WTC11 (cell line): ENCODE measurements around the gene PARD6A. TPM values are rescaled to one million over a fixed set of nuclear protein-coding genes. Genes with fewer than 3 reads are reported as not detected.

Source experiments
- ATAC-seq: fragments of 200-7000 bp; cut with Tn5 transposase; 2 replicates; pipeline ENCODE4 v1.10.0; 2021; ENCODE audit warnings: mild to moderate bottlenecking, moderate library complexity
- CTCF ChIA-PET: fragments of 300-600 bp; sonication (Branson Sonifier 250); formaldehyde crosslinking; loops from one replicate; lab custom pipeline; 2021; ENCODE audit warnings: antibody characterized with exemption; lab: Charles Lee
- POLR2A ChIA-PET: fragments of 350-600 bp; sonication (Branson Sonifier 250); formaldehyde crosslinking; loops from one replicate; lab custom pipeline; 2021; ENCODE audit warnings: antibody characterized with exemption; lab: Charles Lee
- DNase-seq: peaks from one replicate; pipeline ENCODE4 v3.0.0; 2021; ENCODE audit warnings: low spot score
- H3K27ac Mint-ChIP-seq: 2 replicates; pipeline ENCODE4 v1.8.0; 2021; ENCODE audit warnings: mixed read lengths
- H3K27me3 Mint-ChIP-seq: 2 replicates; pipeline ENCODE4 v1.8.0; 2021; ENCODE audit warnings: low read depth, mild to moderate bottlenecking, moderate library complexity, mixed read lengths
- H3K36me3 Mint-ChIP-seq: 2 replicates; pipeline ENCODE4 v1.8.0; 2021; ENCODE audit warnings: mixed read lengths
- H3K4me1 Mint-ChIP-seq: 2 replicates; pipeline ENCODE4 v1.8.0; 2022; ENCODE audit warnings: mixed read lengths
- H3K4me3 Mint-ChIP-seq: 2 replicates; pipeline ENCODE4 v1.8.0; 2021; ENCODE audit warnings: mild to moderate bottlenecking, moderate library complexity, mixed read lengths
- H3K9me3 Mint-ChIP-seq: 2 replicates; pipeline ENCODE4 v1.8.0; 2021; ENCODE audit warnings: mixed read lengths
- CBFB ChIP-seq: sonication (generic); formaldehyde crosslinking; IDR thresholded peaks from 2 replicates; pipeline ENCODE4 v1.8.1; 2022; ENCODE audit warnings: mild to moderate bottlenecking, low read depth, missing genetic modification reagents
- ESRRA ChIP-seq: sonication (generic); formaldehyde crosslinking; IDR thresholded peaks from 2 replicates; pipeline ENCODE4 v1.8.1; 2022; ENCODE audit warnings: mild to moderate bottlenecking, missing genetic modification reagents, borderline replicate concordance
- GABPB1 ChIP-seq: sonication (generic); formaldehyde crosslinking; IDR thresholded peaks from 2 replicates; pipeline ENCODE4 v1.8.1; 2023; ENCODE audit warnings: mild to moderate bottlenecking, missing genetic modification reagents
- JAZF1 ChIP-seq: fragments of 250-450 bp; sonication (Bioruptor Pico); IDR thresholded peaks from 2 replicates; pipeline ENCODE4 v1.9.0; 2021; ENCODE audit warnings: moderate library complexity, mild to moderate bottlenecking, inconsistent platforms
- MYBL2 ChIP-seq: sonication (generic); formaldehyde crosslinking; IDR thresholded peaks from 2 replicates; pipeline ENCODE4 v1.8.1; 2023; ENCODE audit warnings: mild to moderate bottlenecking, moderate library complexity, missing genetic modification reagents
- NR3C1 ChIP-seq: sonication (generic); formaldehyde crosslinking; conservative IDR thresholded peaks from 2 replicates; pipeline ENCODE4 v1.8.1; 2023; ENCODE audit warnings: low read depth, mild to moderate bottlenecking, missing genetic modification reagents
- TCF7 ChIP-seq: sonication (generic); formaldehyde crosslinking; IDR thresholded peaks from 2 replicates; pipeline ENCODE4 v1.8.0; 2022; ENCODE audit warnings: mild to moderate bottlenecking, low read depth, missing genetic modification reagents, moderate library complexity
- ZNF671 ChIP-seq: fragments of 250-450 bp; sonication (Bioruptor Pico); IDR thresholded peaks from 2 replicates; pipeline ENCODE4 v1.8.0; 2021; ENCODE audit warnings: mild to moderate bottlenecking
- total RNA-seq: library from RNA; stranded (reverse); gene quantifications from 3 replicates; pipeline ENCODE4 v1.2.3, GENCODE V29; 2021
- TF ChIP-seq, protein P1 (sequence below): fragments of 250-450 bp; sonication (Bioruptor Pico); IDR thresholded peaks from 2 replicates; pipeline ENCODE4 v1.9.0; 2021; ENCODE audit warnings: mild to moderate bottlenecking
- TF ChIP-seq, protein P2 (sequence below): sonication (generic); formaldehyde crosslinking; IDR thresholded peaks from 2 replicates; pipeline ENCODE4 v1.8.1; 2023; ENCODE audit warnings: mild to moderate bottlenecking, missing genetic modification reagents, borderline replicate concordance
- TF ChIP-seq, protein P3 (sequence below): sonication (generic); formaldehyde crosslinking; IDR thresholded peaks from 2 replicates; pipeline ENCODE4 v1.8.1; 2022; ENCODE audit warnings: low read depth, mild to moderate bottlenecking, moderate library complexity, missing genetic modification reagents, borderline replicate concordance
- TF ChIP-seq, protein P4 (sequence below): sonication (generic); formaldehyde crosslinking; IDR thresholded peaks from 2 replicates; pipeline ENCODE4 v1.8.0; 2023; ENCODE audit warnings: mild to moderate bottlenecking, missing genetic modification reagents
- TF ChIP-seq, protein P5 (sequence below): sonication (generic); formaldehyde crosslinking; IDR thresholded peaks from 2 replicates; pipeline ENCODE4 v1.8.1; 2023; ENCODE audit warnings: mild to moderate bottlenecking, missing genetic modification reagents, moderate library complexity
- TF ChIP-seq, protein P6 (sequence below): sonication (generic); formaldehyde crosslinking; IDR thresholded peaks from 2 replicates; pipeline ENCODE4 v1.8.1; 2023; ENCODE audit warnings: mild to moderate bottlenecking, missing genetic modification reagents
- TF ChIP-seq, protein P7 (sequence below): sonication (generic); formaldehyde crosslinking; IDR thresholded peaks from 2 replicates; pipeline ENCODE4 v1.8.0; 2022; ENCODE audit warnings: mild to moderate bottlenecking, missing genetic modification reagents

Gene PARD6A
- total RNA-seq, 1 experiment from 2014 or later = 17.1 TPM

DNA sequence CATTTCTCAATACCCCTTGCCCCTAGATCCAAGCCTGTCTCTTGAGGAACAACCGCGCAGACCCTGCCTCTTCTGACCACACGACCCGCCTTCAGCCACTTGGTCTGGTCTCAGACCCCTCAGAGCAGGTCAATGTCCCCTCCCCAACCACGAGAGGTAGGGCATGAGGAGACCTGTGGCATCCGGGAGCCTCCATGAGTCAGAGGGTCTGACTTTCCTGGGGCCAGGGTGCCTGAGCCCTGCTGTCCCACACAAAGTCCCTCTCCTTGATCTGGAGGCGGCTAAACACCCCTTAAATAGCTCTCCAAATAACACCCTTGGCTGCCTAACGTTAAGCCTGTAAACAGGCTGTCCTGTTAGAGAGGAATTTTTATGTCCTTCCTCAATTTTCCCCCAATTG, 10.7 kb upstream of the PARD6A start (continued):
- TF ChIP-seq, protein P1, sequence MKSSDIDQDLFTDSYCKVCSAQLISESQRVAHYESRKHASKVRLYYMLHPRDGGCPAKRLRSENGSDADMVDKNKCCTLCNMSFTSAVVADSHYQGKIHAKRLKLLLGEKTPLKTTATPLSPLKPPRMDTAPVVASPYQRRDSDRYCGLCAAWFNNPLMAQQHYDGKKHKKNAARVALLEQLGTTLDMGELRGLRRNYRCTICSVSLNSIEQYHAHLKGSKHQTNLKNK (CRISPR knock-in tag) = no peak
- no peak for TF ChIP-seq JAZF1 (CRISPR knock-in tag)

DNA sequence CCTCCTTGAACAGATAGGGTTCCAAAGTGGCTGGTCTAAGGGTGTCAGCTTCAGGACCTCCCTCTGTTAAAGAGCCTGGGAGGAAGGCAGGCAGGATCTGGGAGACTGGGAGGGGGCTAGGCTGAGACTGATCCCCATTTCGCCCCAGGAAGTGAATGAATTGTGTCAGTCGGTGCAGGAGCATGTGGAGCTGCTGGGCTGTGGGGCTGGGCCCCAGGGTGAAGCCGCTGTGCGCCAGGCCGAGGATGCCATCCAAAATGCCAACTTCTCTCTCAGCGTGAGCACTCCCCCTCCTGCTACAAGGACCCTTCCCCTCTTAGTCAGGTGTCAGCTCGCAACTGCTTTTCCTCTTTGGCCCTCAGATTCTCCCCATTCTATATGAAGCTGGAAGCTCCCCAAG, 9.7 kb upstream of the PARD6A start:
- CTCF ChIA-PET = interaction anchor here (2.2 to 6.8 kb wide), 5 partner anchors 12 to 137 kb away, joined by 5 to 60 read pairs (median 13); no protein-coding TSS in a partner anchor
- Mint-ChIP-seq H3K4me1 (peaks cover 12% of the 10 kb centered on the region), H3K27me3 (peaks cover 90% of the 10 kb centered on the region), H3K27ac (no peak overlapping the region), H3K4me3 (no peak overlapping the region), H3K9me3 (no peaks in the 10 kb centered on the region), H3K36me3 (peaks cover 4% of the 10 kb centered on the region; the same call in 1 of the 2 replicates)
- DNase-seq (no peak), ATAC-seq (no peak)
- TF ChIP-seq CBFB (CRISPR knock-in tag) (no peak), NR3C1 (no peak), ZNF671 (CRISPR knock-in tag) (no peak)
- TF ChIP-seq, protein P2, sequence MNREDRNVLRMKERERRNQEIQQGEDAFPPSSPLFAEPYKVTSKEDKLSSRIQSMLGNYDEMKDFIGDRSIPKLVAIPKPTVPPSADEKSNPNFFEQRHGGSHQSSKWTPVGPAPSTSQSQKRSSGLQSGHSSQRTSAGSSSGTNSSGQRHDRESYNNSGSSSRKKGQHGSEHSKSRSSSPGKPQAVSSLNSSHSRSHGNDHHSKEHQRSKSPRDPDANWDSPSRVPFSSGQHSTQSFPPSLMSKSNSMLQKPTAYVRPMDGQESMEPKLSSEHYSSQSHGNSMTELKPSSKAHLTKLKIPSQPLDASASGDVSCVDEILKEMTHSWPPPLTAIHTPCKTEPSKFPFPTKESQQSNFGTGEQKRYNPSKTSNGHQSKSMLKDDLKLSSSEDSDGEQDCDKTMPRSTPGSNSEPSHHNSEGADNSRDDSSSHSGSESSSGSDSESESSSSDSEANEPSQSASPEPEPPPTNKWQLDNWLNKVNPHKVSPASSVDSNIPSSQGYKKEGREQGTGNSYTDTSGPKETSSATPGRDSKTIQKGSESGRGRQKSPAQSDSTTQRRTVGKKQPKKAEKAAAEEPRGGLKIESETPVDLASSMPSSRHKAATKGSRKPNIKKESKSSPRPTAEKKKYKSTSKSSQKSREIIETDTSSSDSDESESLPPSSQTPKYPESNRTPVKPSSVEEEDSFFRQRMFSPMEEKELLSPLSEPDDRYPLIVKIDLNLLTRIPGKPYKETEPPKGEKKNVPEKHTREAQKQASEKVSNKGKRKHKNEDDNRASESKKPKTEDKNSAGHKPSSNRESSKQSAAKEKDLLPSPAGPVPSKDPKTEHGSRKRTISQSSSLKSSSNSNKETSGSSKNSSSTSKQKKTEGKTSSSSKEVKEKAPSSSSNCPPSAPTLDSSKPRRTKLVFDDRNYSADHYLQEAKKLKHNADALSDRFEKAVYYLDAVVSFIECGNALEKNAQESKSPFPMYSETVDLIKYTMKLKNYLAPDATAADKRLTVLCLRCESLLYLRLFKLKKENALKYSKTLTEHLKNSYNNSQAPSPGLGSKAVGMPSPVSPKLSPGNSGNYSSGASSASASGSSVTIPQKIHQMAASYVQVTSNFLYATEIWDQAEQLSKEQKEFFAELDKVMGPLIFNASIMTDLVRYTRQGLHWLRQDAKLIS (CRISPR knock-in tag) = no peak
- TF ChIP-seq, protein P3, sequence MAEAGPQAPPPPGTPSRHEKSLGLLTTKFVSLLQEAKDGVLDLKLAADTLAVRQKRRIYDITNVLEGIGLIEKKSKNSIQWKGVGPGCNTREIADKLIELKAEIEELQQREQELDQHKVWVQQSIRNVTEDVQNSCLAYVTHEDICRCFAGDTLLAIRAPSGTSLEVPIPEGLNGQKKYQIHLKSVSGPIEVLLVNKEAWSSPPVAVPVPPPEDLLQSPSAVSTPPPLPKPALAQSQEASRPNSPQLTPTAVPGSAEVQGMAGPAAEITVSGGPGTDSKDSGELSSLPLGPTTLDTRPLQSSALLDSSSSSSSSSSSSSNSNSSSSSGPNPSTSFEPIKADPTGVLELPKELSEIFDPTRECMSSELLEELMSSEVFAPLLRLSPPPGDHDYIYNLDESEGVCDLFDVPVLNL (CRISPR knock-in tag) = no peak
- TF ChIP-seq, protein P4, sequence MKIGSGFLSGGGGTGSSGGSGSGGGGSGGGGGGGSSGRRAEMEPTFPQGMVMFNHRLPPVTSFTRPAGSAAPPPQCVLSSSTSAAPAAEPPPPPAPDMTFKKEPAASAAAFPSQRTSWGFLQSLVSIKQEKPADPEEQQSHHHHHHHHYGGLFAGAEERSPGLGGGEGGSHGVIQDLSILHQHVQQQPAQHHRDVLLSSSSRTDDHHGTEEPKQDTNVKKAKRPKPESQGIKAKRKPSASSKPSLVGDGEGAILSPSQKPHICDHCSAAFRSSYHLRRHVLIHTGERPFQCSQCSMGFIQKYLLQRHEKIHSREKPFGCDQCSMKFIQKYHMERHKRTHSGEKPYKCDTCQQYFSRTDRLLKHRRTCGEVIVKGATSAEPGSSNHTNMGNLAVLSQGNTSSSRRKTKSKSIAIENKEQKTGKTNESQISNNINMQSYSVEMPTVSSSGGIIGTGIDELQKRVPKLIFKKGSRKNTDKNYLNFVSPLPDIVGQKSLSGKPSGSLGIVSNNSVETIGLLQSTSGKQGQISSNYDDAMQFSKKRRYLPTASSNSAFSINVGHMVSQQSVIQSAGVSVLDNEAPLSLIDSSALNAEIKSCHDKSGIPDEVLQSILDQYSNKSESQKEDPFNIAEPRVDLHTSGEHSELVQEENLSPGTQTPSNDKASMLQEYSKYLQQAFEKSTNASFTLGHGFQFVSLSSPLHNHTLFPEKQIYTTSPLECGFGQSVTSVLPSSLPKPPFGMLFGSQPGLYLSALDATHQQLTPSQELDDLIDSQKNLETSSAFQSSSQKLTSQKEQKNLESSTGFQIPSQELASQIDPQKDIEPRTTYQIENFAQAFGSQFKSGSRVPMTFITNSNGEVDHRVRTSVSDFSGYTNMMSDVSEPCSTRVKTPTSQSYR (CRISPR knock-in tag) = no peak
- POLR2A ChIA-PET = no interaction called here

DNA sequence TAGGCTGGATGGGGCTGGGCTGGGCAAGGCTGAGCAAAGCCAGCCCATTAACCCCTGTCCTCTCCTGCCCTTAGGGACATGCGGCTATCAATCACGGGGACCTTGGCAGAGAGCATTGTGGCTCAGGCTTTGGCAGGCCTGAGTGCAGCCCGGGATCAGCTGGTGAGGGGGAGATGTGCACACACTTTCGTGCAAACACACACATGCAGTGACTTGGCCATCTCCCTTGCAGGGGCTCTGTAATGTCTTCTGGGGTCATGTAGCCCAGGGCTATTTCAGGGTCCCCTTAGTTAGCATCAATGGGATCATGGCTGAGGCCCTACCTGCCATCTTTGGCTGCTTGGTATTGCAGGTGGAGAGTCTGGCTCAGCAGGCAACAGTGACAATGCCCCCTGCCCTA, 8.9 kb upstream of the PARD6A start:
- Mint-ChIP-seq H3K27me3 (peaks cover 82% of the 10 kb centered on the region), H3K4me1 (peaks cover 12% of the 10 kb centered on the region), H3K36me3 (peaks cover 4% of the 10 kb centered on the region; the same call in 1 of the 2 replicates), H3K4me3 (peak overlapping the region; percentile 45; the same call in 1 of the 2 replicates), H3K27ac (no peak overlapping the region), H3K9me3 (no peaks in the 10 kb centered on the region)
- CTCF ChIA-PET = interaction anchor here (0.6 to 6.8 kb wide), 12 partner anchors 9 to 225 kb away, joined by 3 to 60 read pairs (median 6); partner anchors contain the start of genes C16orf86, ENKD1 and PARD6A
- no peak for ATAC-seq
- DNase-seq = no peak
- POLR2A ChIA-PET = no interaction called here
- TF ChIP-seq TCF7 (CRISPR knock-in tag) = no peak

DNA sequence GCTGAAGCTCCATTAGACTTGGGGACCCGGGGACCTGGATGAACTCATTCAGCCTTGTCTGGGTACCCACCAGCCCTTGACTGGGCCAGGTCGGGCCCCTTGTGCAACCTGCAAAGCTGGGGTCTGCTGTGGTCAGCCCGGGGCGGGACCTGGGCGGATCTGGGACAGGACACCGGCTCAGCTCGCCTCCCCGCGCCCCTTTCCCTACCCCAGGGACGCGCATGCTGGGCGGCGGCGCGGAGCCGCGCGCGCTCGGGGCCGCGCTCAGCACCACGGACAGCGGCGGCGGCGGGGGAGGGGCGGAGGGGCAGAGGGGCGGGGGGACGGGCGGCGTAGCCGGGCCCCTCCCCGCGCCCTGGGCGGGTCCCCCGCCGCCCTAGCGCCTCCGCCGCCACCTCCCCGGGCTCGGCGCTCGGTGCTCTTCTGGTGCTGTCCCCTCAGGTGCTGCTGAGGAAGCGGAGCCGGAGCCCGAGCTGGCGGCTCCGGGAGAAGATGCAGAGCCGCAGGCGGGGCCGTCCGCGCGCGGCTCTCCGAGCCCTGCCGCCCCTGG, 8.1 kb upstream of the PARD6A start:
- ATAC-seq = peak; percentile 55
- Mint-ChIP-seq H3K27me3 (peaks cover 75% of the 10 kb centered on the region), H3K36me3 (peaks cover 4% of the 10 kb centered on the region; the same call in 1 of the 2 replicates), H3K27ac (no peak overlapping the region), H3K9me3 (no peaks in the 10 kb centered on the region), H3K4me1 (peaks cover 12% of the 10 kb centered on the region), H3K4me3 (no peak overlapping the region)
- POLR2A ChIA-PET = interaction anchor here (0.5 kb wide), 1 partner anchor 372 kb away, joined by 4 read pairs; no protein-coding TSS in a partner anchor
- CTCF ChIA-PET = interaction anchor here (0.6 to 6.8 kb wide), 11 partner anchors 8 to 226 kb away, joined by 3 to 38 read pairs (median 6); partner anchors contain the start of genes C16orf86, ENKD1 and PARD6A
- DNase-seq = peak; percentile 63
- TF ChIP-seq, protein P5, sequence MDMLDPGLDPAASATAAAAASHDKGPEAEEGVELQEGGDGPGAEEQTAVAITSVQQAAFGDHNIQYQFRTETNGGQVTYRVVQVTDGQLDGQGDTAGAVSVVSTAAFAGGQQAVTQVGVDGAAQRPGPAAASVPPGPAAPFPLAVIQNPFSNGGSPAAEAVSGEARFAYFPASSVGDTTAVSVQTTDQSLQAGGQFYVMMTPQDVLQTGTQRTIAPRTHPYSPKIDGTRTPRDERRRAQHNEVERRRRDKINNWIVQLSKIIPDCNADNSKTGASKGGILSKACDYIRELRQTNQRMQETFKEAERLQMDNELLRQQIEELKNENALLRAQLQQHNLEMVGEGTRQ (CRISPR knock-in tag) = no peak
- TF ChIP-seq, protein P6, sequence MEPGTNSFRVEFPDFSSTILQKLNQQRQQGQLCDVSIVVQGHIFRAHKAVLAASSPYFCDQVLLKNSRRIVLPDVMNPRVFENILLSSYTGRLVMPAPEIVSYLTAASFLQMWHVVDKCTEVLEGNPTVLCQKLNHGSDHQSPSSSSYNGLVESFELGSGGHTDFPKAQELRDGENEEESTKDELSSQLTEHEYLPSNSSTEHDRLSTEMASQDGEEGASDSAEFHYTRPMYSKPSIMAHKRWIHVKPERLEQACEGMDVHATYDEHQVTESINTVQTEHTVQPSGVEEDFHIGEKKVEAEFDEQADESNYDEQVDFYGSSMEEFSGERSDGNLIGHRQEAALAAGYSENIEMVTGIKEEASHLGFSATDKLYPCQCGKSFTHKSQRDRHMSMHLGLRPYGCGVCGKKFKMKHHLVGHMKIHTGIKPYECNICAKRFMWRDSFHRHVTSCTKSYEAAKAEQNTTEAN (CRISPR knock-in tag) = 0 out of 2 replicates have a peak, but pooled peaks have one; percentile 15
- TF ChIP-seq ESRRA = peak; percentile 82; the same call in 1 of the 2 replicates
- no peak; the same call in 1 of the 2 replicates for TF ChIP-seq NR3C1
- 0 out of 2 replicates have a peak, but pooled peaks have one; percentile 29 for TF ChIP-seq GABPB1 (CRISPR knock-in tag)
- TF ChIP-seq MYBL2 = 0 out of 2 replicates have a peak, but pooled peaks have one; percentile 47
- TF ChIP-seq, protein P7, sequence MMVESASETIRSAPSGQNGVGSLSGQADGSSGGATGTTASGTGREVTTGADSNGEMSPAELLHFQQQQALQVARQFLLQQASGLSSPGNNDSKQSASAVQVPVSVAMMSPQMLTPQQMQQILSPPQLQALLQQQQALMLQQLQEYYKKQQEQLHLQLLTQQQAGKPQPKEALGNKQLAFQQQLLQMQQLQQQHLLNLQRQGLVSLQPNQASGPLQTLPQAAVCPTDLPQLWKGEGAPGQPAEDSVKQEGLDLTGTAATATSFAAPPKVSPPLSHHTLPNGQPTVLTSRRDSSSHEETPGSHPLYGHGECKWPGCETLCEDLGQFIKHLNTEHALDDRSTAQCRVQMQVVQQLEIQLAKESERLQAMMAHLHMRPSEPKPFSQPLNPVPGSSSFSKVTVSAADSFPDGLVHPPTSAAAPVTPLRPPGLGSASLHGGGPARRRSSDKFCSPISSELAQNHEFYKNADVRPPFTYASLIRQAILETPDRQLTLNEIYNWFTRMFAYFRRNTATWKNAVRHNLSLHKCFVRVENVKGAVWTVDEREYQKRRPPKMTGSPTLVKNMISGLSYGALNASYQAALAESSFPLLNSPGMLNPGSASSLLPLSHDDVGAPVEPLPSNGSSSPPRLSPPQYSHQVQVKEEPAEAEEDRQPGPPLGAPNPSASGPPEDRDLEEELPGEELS (CRISPR knock-in tag) = peak; percentile 70
